Measurements from ENCODE around the gene IFI30. TPM values are rescaled to one million over a fixed set of nuclear protein-coding genes. Genes with fewer than 3 reads are reported as not detected.
A peak's percentile ranks its signal among the peaks of the same experiment; 100 is the strongest.

IFI30 gene
- total RNA-seq, 2 experiments from 2014 or later = 57.1 to 66.2 TPM

DNA sequence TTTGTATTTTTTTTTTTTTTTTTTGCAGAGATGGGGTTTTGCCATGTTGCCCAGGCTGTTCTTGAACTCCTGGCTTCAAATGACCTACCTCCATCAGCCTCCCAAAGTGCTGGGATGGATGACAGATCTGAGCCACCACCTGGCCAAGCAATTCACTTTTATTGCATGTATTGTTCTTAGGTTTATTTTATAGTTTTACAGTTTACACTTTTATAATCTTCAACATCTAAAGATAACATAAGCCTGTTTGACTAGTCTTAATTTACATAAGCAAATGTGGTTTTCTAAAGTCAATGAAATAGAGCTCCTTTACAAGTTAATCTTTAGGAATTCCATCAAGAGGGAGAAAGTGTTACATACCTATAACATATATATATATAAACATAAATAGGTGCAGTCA is 9.9 kb downstream of the IFI30 start:
- no peak overlapping the region for H3K27ac Mint-ChIP-seq
- DNase-seq (no peak), ATAC-seq (no peak)
- no peaks in the 10 kb centered on the region for H3K9me3 Mint-ChIP-seq (ENCODE audit: low read depth)
- no peaks in the 10 kb centered on the region for H3K27me3 Mint-ChIP-seq
- CTCF ChIA-PET = interaction anchor here (0.6 to 1.8 kb wide), 6 partner anchors 8 to 85 kb away, joined by 3 to 5 read pairs (median 4); no protein-coding TSS in a partner anchor
- peaks cover 2% of the 10 kb centered on the region for H3K36me3 Mint-ChIP-seq
- no peaks in the 10 kb centered on the region for H3K4me1 Mint-ChIP-seq
- no peak overlapping the region for H3K4me3 Mint-ChIP-seq

DNA sequence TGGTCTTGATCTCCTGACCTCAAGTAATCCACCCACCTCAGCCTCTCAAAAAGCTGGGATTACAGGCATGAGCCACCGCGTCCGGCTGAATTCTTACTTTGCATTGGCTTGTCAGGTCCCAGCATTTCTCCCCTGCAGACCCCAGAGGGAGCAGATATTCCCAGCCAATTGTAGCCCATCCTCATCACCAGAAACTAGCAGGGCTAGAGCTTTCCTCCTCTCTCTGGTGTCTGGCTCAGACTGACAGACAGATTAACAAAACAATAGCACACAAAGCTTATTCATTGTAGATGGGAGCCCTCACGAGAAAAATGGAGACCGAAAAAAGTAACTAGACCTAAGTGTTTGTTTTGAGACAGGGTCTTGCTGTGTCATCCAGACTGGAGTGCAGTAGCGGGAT is 11.9 kb downstream of the IFI30 start:
- Mint-ChIP-seq H3K4me3 (no peak overlapping the region), H3K27me3 (no peaks in the 10 kb centered on the region), H3K36me3 (no peaks in the 10 kb centered on the region), H3K4me1 (no peaks in the 10 kb centered on the region), H3K27ac (no peak overlapping the region), H3K9me3 (ENCODE audit: low read depth) (no peaks in the 10 kb centered on the region)
- DNase-seq (no peak), ATAC-seq (no peak)
- CTCF ChIA-PET = interaction anchor here (2.1 kb wide), 1 partner anchor 19 kb away, joined by 5 read pairs; the partner anchor contains the start of gene RAB3A

DNA sequence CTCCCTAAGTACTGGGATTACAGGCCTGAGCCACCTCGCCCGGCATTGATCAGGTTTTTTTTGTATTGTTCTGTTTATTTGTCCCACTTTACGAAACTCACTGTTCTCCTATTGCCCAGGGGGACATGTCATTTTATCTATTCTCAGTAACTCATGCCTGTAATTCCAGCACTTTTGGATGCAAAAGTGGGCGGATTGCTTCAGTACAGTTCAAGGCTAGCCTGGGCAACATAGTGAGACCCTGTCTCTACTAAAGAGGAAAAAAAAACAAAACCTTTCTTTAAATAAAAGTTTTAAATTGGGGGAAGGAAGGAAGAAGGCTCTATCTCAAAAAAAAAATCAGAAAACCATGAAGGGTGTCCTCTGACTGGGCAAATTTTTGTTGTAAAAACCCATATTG is 16.7 kb downstream of the IFI30 start:
- H3K27ac Mint-ChIP-seq = no peak overlapping the region
- peaks cover 28% of the 10 kb centered on the region for H3K4me1 Mint-ChIP-seq
- H3K27me3 Mint-ChIP-seq = peaks cover 3% of the 10 kb centered on the region
- CTCF ChIA-PET = interaction anchor here (0.7 to 4.7 kb wide), 5 partner anchors 14 to 168 kb away, joined by 3 to 50 read pairs (median 4); partner anchors contain the start of gene RAB3A
- no peaks in the 10 kb centered on the region for H3K9me3 Mint-ChIP-seq (ENCODE audit: low read depth)
- H3K36me3 Mint-ChIP-seq = no peaks in the 10 kb centered on the region
- DNase-seq (no peak), ATAC-seq (no peak)
- H3K4me3 Mint-ChIP-seq = no peak overlapping the region

DNA sequence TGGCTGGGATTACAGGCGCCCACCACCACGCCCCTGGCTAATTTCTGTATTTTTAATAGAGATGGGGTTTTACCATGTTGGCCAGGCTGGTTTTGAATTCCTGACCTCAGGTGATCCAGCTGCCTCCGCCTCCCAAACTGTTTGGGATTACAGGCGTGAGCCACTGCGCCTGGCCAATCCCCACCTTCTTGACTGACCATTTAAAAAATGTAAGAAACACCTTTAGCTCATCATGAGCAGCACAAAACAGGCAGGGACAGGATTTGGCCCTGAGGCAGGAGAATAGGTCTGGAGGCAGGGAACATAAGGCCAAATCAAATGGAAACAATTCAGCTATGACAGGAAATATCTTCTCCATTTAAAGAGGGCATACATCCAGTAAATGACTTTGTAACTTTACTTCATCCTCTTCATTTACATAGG is 18.0 kb downstream of the IFI30 start:
- DNase-seq (no peak), ATAC-seq (no peak)
- Mint-ChIP-seq H3K27ac (peak overlapping the region; percentile 93), H3K27me3 (peaks cover 3% of the 10 kb centered on the region), H3K4me3 (peak overlapping the region; percentile 82), H3K36me3 (peaks cover 1% of the 10 kb centered on the region), H3K4me1 (peaks cover 28% of the 10 kb centered on the region), H3K9me3 (ENCODE audit: low read depth) (no peaks in the 10 kb centered on the region)
- CTCF ChIA-PET = interaction anchor here (0.6 to 4.7 kb wide), 24 partner anchors 8 to 259 kb away, joined by 3 to 50 read pairs (median 4); partner anchors contain the start of genes CCDC124, IFI30, LSM4 and RAB3A

DNA sequence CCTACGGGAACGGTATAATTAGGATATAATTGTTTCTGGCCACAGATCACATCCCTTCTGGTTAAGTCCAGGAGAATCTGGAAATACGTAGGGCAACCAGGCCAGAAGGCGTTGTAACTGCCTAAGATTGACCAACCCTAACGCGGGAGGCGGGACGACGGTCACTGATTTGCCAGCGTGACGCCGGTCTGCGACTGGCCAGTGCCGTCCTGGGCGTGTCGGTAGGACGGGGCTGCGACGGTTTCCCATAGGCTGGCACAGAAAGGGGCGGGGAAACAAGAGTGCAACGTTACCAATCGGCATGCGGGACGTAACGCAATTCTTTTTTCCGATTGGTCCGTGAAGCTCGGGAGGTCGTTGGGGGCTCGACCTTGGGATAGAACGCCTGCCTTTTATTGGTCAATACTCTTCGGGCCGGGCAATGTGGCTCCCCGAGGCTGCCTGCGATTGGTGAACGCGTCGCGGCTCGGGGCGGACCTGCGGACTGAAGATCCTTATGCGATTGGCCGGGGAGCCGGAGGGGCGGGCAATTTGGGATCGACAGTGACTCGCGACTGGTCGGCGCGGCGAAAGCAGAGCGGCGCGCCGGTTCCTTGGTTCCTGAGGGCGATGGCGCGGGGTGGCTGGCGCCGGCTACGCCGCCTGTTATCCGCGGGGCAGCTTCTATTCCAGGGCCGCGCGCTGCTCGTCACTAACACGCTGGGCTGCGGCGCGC is 19.2 kb downstream of the IFI30 start, which contains the start of gene MPV17L2:
TSS of gene MPV17L2 (plus strand) at position 546 of the 715 bp plus-strand sequence. CDS start at position 610, 64 bp downstream.
- H3K4me1 Mint-ChIP-seq = peaks cover 28% of the 10 kb centered on the region
- peak; percentile 100 for DNase-seq
- peaks cover 1% of the 10 kb centered on the region for H3K36me3 Mint-ChIP-seq
- H3K4me3 Mint-ChIP-seq = peak within 1 kb of the TSS; percentile 82
- H3K27me3 Mint-ChIP-seq = peaks cover 3% of the 10 kb centered on the region
- H3K9me3 Mint-ChIP-seq (ENCODE audit: low read depth) = no peaks in the 10 kb centered on the region
- CTCF ChIA-PET = interaction anchor here (0.7 to 4.7 kb wide), 21 partner anchors 12 to 236 kb away, joined by 3 to 50 read pairs (median 4); partner anchors contain the start of genes IFI30, LSM4 and RAB3A
- peak within 1 kb of the TSS; percentile 93 for H3K27ac Mint-ChIP-seq
- peak; percentile 94 for ATAC-seq

DNA sequence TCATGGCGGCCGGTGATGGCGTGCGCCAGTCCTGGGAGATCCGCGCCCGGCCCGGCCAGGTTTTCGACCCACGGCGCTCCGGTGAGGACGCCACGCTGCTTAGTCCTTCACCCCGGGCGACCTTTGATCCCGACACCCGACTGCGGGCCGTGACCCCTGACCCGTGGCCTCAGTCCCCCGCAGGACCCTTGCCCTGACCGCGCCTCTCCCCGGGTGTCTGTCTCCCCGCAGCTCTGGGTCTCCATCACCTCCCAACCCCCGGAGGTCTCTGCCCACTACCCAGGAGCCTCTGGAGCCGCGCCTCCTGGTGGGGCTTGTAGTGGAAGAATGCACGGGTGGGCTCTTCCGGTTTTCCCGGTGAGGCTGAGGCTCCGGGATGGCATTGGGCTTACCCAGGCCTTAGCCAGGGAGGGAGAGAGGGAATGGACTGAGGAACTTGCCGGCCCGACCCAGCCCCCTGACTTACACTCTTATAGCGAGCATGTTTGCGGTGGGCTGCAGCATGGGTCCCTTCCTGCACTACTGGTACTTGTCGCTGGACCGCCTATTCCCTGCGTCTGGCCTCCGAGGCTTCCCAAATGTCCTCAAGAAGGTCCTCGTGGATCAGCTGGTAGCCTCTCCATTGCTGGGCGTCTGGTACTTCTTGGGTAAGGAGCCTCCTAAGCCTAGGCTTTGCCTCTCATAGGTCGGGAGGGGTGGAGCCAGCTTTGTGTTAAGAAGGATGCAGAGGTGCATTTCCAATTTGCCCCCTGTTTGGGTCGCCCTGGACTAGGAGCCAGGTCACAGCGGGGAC is 20.0 kb downstream of the IFI30 start:
- Mint-ChIP-seq H3K9me3 (ENCODE audit: low read depth) (no peaks in the 10 kb centered on the region), H3K27me3 (peaks cover 3% of the 10 kb centered on the region)
- CTCF ChIA-PET = interaction anchor here (0.7 to 4.7 kb wide), 18 partner anchors 11 to 235 kb away, joined by 3 to 50 read pairs (median 4); partner anchors contain the start of genes IFI30 and RAB3A

DNA sequence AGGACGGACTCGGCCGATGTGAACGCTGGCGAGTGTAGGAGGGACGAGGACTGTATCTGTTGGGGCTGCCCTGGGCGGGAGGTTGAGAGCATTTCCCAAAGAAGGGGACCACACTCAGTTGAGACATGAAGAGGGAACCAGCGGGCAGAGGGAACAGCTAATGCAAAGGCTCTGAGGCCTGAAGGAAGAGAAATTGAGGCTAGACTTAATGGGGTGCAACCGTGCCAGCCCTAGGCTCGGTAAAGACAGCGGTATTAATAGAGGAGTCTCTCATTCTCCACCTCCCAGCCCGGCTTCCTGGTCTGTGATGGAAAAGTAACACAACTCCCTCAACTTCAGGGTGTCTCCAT is 20.5 kb downstream of the IFI30 start:
- H3K9me3 Mint-ChIP-seq (ENCODE audit: low read depth) = no peaks in the 10 kb centered on the region
- CTCF ChIA-PET = interaction anchor here (0.5 to 4.7 kb wide), 6 partner anchors 10 to 149 kb away, joined by 3 to 50 read pairs (median 6); partner anchors contain the start of genes IFI30 and RAB3A
- H3K4me3 Mint-ChIP-seq = peak overlapping the region; percentile 82
- no peak for DNase-seq
- H3K27me3 Mint-ChIP-seq = peaks cover 3% of the 10 kb centered on the region
- H3K4me1 Mint-ChIP-seq = peaks cover 28% of the 10 kb centered on the region
- no peak for ATAC-seq
- peak overlapping the region; percentile 93 for H3K27ac Mint-ChIP-seq
- peaks cover 7% of the 10 kb centered on the region for H3K36me3 Mint-ChIP-seq

More for the DNA sequence above, 20.0 kb downstream of the IFI30 start:
- peak overlapping the region; percentile 82 for H3K4me3 Mint-ChIP-seq
- H3K36me3 Mint-ChIP-seq = peaks cover 7% of the 10 kb centered on the region
- peak overlapping the region; percentile 93 for H3K27ac Mint-ChIP-seq
- DNase-seq (no peak), ATAC-seq (no peak)
- peaks cover 28% of the 10 kb centered on the region for H3K4me1 Mint-ChIP-seq

DNA sequence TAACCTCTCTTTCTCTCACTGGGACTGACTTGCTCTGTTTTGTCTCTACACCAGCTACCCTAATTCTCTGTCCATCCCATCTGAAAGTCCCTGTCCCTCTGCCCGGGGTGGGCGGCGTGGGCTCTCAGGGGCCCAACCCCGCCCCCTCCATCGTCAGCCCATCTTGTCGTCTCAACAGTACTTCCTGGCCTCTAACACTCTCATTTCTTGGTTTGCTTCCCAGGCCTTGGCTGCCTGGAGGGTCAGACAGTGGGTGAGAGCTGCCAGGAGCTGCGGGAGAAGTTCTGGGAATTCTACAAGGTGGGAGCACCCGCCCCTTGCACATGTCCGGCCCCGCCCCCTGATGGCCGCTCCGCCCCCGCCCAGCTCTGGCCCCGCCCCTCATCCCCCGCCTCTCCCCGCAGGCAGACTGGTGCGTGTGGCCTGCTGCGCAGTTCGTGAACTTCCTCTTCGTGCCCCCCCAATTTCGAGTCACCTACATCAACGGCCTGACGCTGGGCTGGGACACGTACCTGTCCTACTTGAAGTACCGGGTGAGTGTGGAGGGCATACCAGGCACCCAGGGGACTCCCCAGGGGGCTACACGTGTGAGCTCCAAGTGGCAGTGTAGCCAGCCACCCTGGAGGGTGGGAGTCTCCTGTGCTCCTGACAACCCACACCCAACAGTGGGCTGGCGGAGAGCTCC is 21.1 kb downstream of the IFI30 start:
- DNase-seq = no peak
- H3K4me1 Mint-ChIP-seq = peaks cover 28% of the 10 kb centered on the region

DNA sequence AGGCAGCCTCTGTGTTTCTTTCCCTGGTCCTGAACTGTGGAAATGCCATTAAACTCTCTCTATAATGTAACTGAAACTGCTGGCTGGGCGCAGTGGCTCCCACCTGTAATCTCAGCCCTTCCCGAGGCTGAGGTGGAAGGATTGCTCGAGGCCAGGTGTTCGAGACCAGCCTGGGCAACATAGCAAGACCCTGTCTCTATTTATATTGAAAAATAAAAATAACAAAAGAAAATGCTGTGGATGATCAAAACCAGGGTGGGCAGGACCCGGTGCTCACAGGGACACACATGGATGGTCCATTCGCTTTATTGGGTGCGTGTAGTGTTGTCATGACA is 22.9 kb downstream of the IFI30 start:
- CTCF ChIA-PET = no interaction called here
- DNase-seq (no peak), ATAC-seq (no peak)
- no peaks in the 10 kb centered on the region for H3K9me3 Mint-ChIP-seq (ENCODE audit: low read depth)
- no peak overlapping the region for H3K27ac Mint-ChIP-seq
- H3K4me3 Mint-ChIP-seq = no peak overlapping the region
- peaks cover 28% of the 10 kb centered on the region for H3K4me1 Mint-ChIP-seq
- peaks cover 7% of the 10 kb centered on the region for H3K36me3 Mint-ChIP-seq
- H3K27me3 Mint-ChIP-seq = peaks cover 3% of the 10 kb centered on the region

More for the DNA sequence above, 21.1 kb downstream of the IFI30 start:
- Mint-ChIP-seq H3K27ac (peak overlapping the region; percentile 36), H3K4me3 (peak overlapping the region; percentile 82), H3K9me3 (ENCODE audit: low read depth) (no peaks in the 10 kb centered on the region), H3K36me3 (peaks cover 7% of the 10 kb centered on the region), H3K27me3 (peaks cover 3% of the 10 kb centered on the region)
- CTCF ChIA-PET = interaction anchor here (0.5 to 4.7 kb wide), 6 partner anchors 10 to 194 kb away, joined by 3 to 50 read pairs (median 4); partner anchors contain the start of gene RAB3A
- ATAC-seq = no peak

DNA sequence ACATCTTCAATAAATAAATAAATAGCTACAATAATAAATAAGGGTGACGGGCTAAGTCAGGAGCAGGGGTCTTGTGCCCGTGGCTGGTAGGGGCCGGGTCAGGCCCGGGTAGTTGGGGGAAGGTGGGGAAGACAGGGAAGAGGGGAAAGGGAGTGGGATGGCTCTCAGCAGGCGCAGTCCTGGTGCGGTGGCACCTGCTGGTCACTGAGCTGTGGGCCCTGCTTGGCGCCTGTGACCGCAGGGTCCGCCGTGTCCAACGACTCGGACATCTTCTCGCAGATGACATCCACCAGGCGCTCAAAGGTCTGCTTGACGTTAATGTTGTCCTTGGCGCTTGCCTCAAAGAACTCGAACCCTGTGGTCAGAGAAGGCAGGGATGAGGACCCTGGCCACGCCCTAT is 23.7 kb downstream of the IFI30 start:
- Mint-ChIP-seq H3K4me3 (no peak overlapping the region), H3K9me3 (ENCODE audit: low read depth) (no peaks in the 10 kb centered on the region), H3K27me3 (peaks cover 3% of the 10 kb centered on the region), H3K27ac (no peak overlapping the region), H3K4me1 (peaks cover 24% of the 10 kb centered on the region), H3K36me3 (peaks cover 7% of the 10 kb centered on the region)
- no peak for ATAC-seq
- no peak for DNase-seq
- CTCF ChIA-PET = interaction anchor here (1.2 to 1.7 kb wide), 2 partner anchors 54 to 82 kb away, joined by 4 to 7 read pairs; no protein-coding TSS in a partner anchor

DNA sequence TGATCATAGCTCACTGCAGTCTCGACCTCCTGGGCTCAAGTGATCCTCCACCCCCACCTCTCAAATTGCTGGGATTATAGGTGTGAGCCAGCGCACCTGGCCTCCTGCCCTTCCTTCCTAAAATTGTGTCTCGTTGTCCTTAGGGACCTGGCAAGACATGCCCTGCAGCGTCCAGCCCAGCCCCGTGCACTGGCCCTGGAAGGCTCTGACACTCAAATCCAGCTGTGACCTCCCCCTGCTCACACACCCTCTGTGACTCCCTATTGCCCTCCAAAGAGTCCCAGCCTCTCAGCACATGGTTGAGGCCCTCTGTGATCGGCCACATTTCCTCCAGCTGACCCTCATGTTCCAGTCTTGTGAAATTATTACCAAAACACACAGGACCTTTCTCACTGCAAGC is 24.3 kb downstream of the IFI30 start:
- no peak overlapping the region for H3K4me3 Mint-ChIP-seq
- H3K27ac Mint-ChIP-seq = no peak overlapping the region
- H3K36me3 Mint-ChIP-seq = peaks cover 7% of the 10 kb centered on the region
- DNase-seq (no peak), ATAC-seq (no peak)
- peaks cover 22% of the 10 kb centered on the region for H3K4me1 Mint-ChIP-seq
- H3K9me3 Mint-ChIP-seq (ENCODE audit: low read depth) = no peaks in the 10 kb centered on the region
- CTCF ChIA-PET = interaction anchor here (1.1 to 1.7 kb wide), 3 partner anchors 54 to 81 kb away, joined by 4 to 7 read pairs (median 4); no protein-coding TSS in a partner anchor
- H3K27me3 Mint-ChIP-seq = peaks cover under 1% of the 10 kb centered on the region

DNA sequence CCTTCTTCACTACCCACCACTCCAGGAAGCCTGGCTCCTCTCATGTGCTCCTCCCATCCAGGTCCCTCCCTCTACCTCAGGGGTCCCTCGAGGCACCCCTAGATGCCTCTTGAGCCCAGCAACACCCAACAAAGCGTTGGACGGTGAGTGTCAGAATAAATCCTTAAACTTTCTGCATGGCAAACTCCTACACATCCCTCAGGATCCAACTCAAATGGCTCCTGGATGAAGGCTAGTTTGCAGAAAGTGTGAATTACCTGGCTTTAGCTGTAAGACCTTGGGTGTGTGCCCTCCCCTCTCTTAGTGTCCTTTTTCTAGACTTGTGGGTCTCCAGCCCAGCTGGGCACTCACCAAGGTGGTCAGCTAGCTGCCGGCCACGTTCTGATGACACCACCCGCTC is 24.8 kb downstream of the IFI30 start:
- Mint-ChIP-seq H3K4me3 (no peak overlapping the region), H3K27me3 (no peaks in the 10 kb centered on the region), H3K4me1 (peaks cover 25% of the 10 kb centered on the region), H3K36me3 (peaks cover 7% of the 10 kb centered on the region), H3K27ac (no peak overlapping the region), H3K9me3 (ENCODE audit: low read depth) (no peaks in the 10 kb centered on the region)
- ATAC-seq = no peak
- CTCF ChIA-PET = interaction anchor here (1.1 to 1.7 kb wide), 3 partner anchors 53 to 81 kb away, joined by 4 to 7 read pairs (median 4); no protein-coding TSS in a partner anchor
- no peak for DNase-seq

Data from activated CD8-positive, alpha-beta memory T cell treated with anti-CD3 and anti-CD28 coated beads, Interleukin-2, amount 10 ng/mL, durations not matched to agents 7 days and 5 days (primary cell).